GM12878 (cell line): ENCODE results near the gene ZBTB7B. TPM values are rescaled to one million over a fixed set of nuclear protein-coding genes. Genes with fewer than 3 reads are reported as not detected.

Source experiments
- CBX3 ChIP-seq: fragments of 200-600 bp; sonication (generic); IDR thresholded peaks from 2 replicates; pipeline ENCODE4 v1.6.1; 2016; ENCODE audit warnings: low read depth, borderline replicate concordance
- ESRRA ChIP-seq: IDR thresholded peaks from 2 replicates; pipeline ENCODE4 v1.6.1; 2012; ENCODE audit warnings: mild to moderate bottlenecking, low read length, improper control_type of control experiment
- HDAC2 ChIP-seq: fragments of 200-600 bp; sonication (generic); IDR thresholded peaks from 2 replicates; pipeline ENCODE4 v1.6.1; 2017
- HDGF ChIP-seq: fragments of 450-650 bp; IDR thresholded peaks from 2 replicates; pipeline ENCODE4 v1.6.1; 2016; ENCODE audit warnings: antibody characterized with exemption
- IRF4 ChIP-seq: IDR thresholded peaks from 2 replicates; pipeline ENCODE4 v1.6.1; 2011; ENCODE audit warnings: low read depth, low read length
- JUND ChIP-seq: IDR thresholded peaks from 2 replicates; pipeline ENCODE4 v1.6.1; 2012; ENCODE audit warnings: low read depth, mild to moderate bottlenecking, low read length, improper control_type of control experiment, moderate library complexity
- KLF5 ChIP-seq: fragments of 450-650 bp; IDR thresholded peaks from 2 replicates; pipeline ENCODE4 v1.6.1; 2014; ENCODE audit warnings: mild to moderate bottlenecking; ENCODE audit not compliant: partially characterized antibody
- MTA3 ChIP-seq: IDR thresholded peaks from 2 replicates; pipeline ENCODE4 v1.6.1; 2012; ENCODE audit warnings: low read length, inconsistent platforms, borderline replicate concordance
- MXI1 ChIP-seq: fragments of 150-350 bp; IDR thresholded peaks from 2 replicates; pipeline ENCODE4 v1.6.1; 2011; ENCODE audit warnings: low read depth, mild to moderate bottlenecking, inconsistent platforms, low read length, improper control_type of control experiment
- MYB ChIP-seq: fragments of 150-350 bp; IDR thresholded peaks from 2 replicates; pipeline ENCODE4 v1.6.1; 2014; ENCODE audit warnings: mild to moderate bottlenecking, low read depth, low read length, borderline replicate concordance
- MYC ChIP-seq: IDR thresholded peaks from 2 replicates; pipeline ENCODE4 v1.6.1; 2011; ENCODE audit warnings: mild to moderate bottlenecking, low read length, moderate library complexity, inconsistent platforms; ENCODE audit not compliant: insufficient read depth, insufficient replicate concordance, insufficient read length, severe bottlenecking
- NBN ChIP-seq: fragments of 450-650 bp; IDR thresholded peaks from 2 replicates; pipeline ENCODE4 v1.6.1; 2016
- PAX5 ChIP-seq: IDR thresholded peaks from 2 replicates; pipeline ENCODE4 v1.6.1; 2011; ENCODE audit warnings: low read depth, low read length, borderline replicate concordance
- PAX8 ChIP-seq: fragments of 450-650 bp; IDR thresholded peaks from 2 replicates; pipeline ENCODE4 v1.6.1; 2017; ENCODE audit warnings: mild to moderate bottlenecking, moderate library complexity
- RCOR1 ChIP-seq: conservative IDR thresholded peaks from 2 replicates; pipeline ENCODE4 v1.6.1; 2012; ENCODE audit warnings: low read depth, low read length, improper control_type of control experiment
- SIX5 ChIP-seq: IDR thresholded peaks from 2 replicates; pipeline ENCODE4 v1.6.1; 2011; ENCODE audit warnings: mild to moderate bottlenecking, low read depth, low read length, moderate library complexity; ENCODE audit not compliant: severe bottlenecking
- TAF1 ChIP-seq: IDR thresholded peaks from 2 replicates; pipeline ENCODE4 v1.6.1; 2011; ENCODE audit warnings: mild to moderate bottlenecking, low read depth, low read length, borderline replicate concordance
- TARDBP ChIP-seq: IDR thresholded peaks from 2 replicates; pipeline ENCODE4 v1.6.1; 2016; ENCODE audit warnings: borderline replicate concordance
- YBX1 ChIP-seq: fragments of 450-650 bp; IDR thresholded peaks from 2 replicates; pipeline ENCODE4 v1.6.1; 2016; ENCODE audit warnings: antibody characterized with exemption
- polyA plus RNA-seq, 11 experiments: library from polyadenylated mRNA; depleted of rRNA in 4 of 11; unstranded in 6 of 11; stranded (reverse) in 5 of 11; fragments of >200 nt; fragmentation: Nextera tagmentation in 4 of 11; fragmentation: Illumina TruSeq in 1 of 11; extraction: Ambion mirVana in 4 of 11; extraction: Trizol in 1 of 11; gene quantifications; 1 replicate in 1 of 11; 2 replicates in 10 of 11; pipeline versions ENCODE4 v1.2.1 to v1.2.3, GENCODE V29; 2011 to 2016; ENCODE audit warnings: inconsistent platforms in 2 of 11, missing spikeins in 2 of 11, low read depth in 1 of 11
- total RNA-seq, 4 experiments: library from RNA; depleted of rRNA in 3 of 4; stranded (reverse); fragments of >200 nt in 3 of 4; fragmentation: Illumina TruSeq in 1 of 4; extraction: Trizol in 1 of 4; gene quantifications; 2 replicates each; pipeline versions ENCODE4 v1.2.1 to v1.2.3, GENCODE V29; 2013 to 2021
- TF ChIP-seq, protein P1 (sequence below): fragments of 450-650 bp; IDR thresholded peaks from 2 replicates; pipeline ENCODE4 v1.6.1; 2017; ENCODE audit warnings: borderline replicate concordance
- TF ChIP-seq, protein P2 (sequence below): fragments of 450-650 bp; IDR thresholded peaks from 2 replicates; pipeline ENCODE4 v1.6.1; 2017; ENCODE audit warnings: mild to moderate bottlenecking, low read depth, inconsistent platforms; ENCODE audit not compliant: poor library complexity, severe bottlenecking
- TF ChIP-seq, protein P3 (sequence below): fragments of 450-650 bp; formaldehyde crosslinking; IDR thresholded peaks from 2 replicates; pipeline ENCODE4 v1.4.0; 2020; ENCODE audit warnings: mild to moderate bottlenecking, moderate library complexity
- TF ChIP-seq, protein P4 (sequence below): fragments of 450-650 bp; IDR thresholded peaks from 2 replicates; pipeline ENCODE4 v1.6.1; 2017; ENCODE audit warnings: mild to moderate bottlenecking

ZBTB7B gene
- total and polyA plus RNA-seq, 10 of the 15 experiments (the other 5 are each of a cell fraction or from before 2014, with no cell fraction given): 0.11 to 44.9 (median 11.3) TPM

DNA sequence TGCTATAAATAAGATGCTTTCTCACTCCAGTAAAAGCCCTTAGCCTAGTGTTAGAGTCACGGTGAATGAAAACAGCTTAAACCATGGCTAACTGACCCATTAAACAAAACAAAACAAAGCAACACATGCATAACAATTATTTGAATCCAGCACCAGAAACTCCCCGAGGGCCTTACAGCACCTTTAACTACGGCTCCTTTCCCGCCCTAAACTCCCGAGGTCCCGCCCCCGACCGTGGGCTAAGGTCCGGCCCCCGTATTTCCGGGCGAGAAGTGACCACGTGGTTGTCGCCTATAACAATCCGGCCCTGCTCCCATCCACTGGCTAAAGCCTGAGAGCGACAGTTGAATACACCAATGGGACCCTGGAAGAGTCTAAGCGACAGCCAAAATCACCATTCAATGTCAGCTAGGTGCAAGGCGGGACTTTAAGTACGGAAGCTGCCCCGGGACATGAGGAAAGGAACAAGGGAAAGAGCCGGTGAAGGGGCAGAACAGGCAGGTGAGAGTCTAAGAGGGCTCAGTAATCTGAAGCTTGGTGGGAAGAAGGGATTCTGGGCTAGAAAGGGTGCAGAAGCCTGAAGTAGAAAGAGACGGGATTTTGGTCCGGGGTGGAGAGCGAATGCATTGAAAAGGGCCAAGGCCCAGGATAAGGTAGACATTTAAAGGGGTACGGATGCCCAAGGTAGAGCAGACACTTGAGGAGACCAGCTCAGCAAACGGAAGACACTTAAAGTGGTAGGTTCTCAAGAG is 19.5 kb upstream of the ZBTB7B start, which contains the start of gene FLAD1 (continued):
- no peak; the same call in 1 of the 2 replicates for TF ChIP-seq ESRRA
- TF ChIP-seq TARDBP: no peak
- TF ChIP-seq, protein P1, sequence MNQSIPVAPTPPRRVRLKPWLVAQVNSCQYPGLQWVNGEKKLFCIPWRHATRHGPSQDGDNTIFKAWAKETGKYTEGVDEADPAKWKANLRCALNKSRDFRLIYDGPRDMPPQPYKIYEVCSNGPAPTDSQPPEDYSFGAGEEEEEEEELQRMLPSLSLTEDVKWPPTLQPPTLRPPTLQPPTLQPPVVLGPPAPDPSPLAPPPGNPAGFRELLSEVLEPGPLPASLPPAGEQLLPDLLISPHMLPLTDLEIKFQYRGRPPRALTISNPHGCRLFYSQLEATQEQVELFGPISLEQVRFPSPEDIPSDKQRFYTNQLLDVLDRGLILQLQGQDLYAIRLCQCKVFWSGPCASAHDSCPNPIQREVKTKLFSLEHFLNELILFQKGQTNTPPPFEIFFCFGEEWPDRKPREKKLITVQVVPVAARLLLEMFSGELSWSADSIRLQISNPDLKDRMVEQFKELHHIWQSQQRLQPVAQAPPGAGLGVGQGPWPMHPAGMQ: no peak
- TF ChIP-seq NBN: peak; percentile 87
- no peak for TF ChIP-seq MTA3
- no peak for TF ChIP-seq MYB
- TF ChIP-seq MYC: peak; percentile 50
- no peak for TF ChIP-seq PAX8
- TF ChIP-seq, protein P2, sequence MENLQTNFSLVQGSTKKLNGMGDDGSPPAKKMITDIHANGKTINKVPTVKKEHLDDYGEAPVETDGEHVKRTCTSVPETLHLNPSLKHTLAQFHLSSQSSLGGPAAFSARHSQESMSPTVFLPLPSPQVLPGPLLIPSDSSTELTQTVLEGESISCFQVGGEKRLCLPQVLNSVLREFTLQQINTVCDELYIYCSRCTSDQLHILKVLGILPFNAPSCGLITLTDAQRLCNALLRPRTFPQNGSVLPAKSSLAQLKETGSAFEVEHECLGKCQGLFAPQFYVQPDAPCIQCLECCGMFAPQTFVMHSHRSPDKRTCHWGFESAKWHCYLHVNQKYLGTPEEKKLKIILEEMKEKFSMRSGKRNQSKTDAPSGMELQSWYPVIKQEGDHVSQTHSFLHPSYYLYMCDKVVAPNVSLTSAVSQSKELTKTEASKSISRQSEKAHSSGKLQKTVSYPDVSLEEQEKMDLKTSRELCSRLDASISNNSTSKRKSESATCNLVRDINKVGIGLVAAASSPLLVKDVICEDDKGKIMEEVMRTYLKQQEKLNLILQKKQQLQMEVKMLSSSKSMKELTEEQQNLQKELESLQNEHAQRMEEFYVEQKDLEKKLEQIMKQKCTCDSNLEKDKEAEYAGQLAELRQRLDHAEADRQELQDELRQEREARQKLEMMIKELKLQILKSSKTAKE: peak; percentile 99
- TF ChIP-seq, protein P3, sequence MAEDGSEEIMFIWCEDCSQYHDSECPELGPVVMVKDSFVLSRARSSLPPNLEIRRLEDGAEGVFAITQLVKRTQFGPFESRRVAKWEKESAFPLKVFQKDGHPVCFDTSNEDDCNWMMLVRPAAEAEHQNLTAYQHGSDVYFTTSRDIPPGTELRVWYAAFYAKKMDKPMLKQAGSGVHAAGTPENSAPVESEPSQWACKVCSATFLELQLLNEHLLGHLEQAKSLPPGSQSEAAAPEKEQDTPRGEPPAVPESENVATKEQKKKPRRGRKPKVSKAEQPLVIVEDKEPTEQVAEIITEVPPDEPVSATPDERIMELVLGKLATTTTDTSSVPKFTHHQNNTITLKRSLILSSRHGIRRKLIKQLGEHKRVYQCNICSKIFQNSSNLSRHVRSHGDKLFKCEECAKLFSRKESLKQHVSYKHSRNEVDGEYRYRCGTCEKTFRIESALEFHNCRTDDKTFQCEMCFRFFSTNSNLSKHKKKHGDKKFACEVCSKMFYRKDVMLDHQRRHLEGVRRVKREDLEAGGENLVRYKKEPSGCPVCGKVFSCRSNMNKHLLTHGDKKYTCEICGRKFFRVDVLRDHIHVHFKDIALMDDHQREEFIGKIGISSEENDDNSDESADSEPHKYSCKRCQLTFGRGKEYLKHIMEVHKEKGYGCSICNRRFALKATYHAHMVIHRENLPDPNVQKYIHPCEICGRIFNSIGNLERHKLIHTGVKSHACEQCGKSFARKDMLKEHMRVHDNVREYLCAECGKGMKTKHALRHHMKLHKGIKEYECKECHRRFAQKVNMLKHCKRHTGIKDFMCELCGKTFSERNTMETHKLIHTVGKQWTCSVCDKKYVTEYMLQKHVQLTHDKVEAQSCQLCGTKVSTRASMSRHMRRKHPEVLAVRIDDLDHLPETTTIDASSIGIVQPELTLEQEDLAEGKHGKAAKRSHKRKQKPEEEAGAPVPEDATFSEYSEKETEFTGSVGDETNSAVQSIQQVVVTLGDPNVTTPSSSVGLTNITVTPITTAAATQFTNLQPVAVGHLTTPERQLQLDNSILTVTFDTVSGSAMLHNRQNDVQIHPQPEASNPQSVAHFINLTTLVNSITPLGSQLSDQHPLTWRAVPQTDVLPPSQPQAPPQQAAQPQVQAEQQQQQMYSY (CRISPR knock-in tag): no peak
- TF ChIP-seq JUND: no peak
- TF ChIP-seq KLF5: peak; percentile 96
- peak; percentile 28 for TF ChIP-seq SIX5
- TF ChIP-seq RCOR1: no peak; the same call in 1 of the 2 replicates
- no peak for TF ChIP-seq TAF1
- peak; percentile 6; the same call in 1 of the 2 replicates for TF ChIP-seq IRF4
- no peak for TF ChIP-seq HDAC2
- no peak for TF ChIP-seq YBX1
- TF ChIP-seq HDGF: 0 out of 2 replicates have a peak, but pooled peaks have one; percentile 22
- TF ChIP-seq CBX3: no peak
- TF ChIP-seq, protein P4, sequence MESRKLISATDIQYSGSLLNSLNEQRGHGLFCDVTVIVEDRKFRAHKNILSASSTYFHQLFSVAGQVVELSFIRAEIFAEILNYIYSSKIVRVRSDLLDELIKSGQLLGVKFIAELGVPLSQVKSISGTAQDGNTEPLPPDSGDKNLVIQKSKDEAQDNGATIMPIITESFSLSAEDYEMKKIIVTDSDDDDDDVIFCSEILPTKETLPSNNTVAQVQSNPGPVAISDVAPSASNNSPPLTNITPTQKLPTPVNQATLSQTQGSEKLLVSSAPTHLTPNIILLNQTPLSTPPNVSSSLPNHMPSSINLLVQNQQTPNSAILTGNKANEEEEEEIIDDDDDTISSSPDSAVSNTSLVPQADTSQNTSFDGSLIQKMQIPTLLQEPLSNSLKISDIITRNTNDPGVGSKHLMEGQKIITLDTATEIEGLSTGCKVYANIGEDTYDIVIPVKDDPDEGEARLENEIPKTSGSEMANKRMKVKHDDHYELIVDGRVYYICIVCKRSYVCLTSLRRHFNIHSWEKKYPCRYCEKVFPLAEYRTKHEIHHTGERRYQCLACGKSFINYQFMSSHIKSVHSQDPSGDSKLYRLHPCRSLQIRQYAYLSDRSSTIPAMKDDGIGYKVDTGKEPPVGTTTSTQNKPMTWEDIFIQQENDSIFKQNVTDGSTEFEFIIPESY: peak; percentile 81; the same call in 1 of the 2 replicates
- no peak for TF ChIP-seq PAX5
- peak; percentile 93 for TF ChIP-seq MXI1
